AG04450 (cell line): Measurements from ENCODE around the gene WWP2. TPM values are rescaled to one million over a fixed set of nuclear protein-coding genes. Genes with fewer than 3 reads are reported as not detected.
A peak's percentile ranks its signal among the peaks of the same experiment; 100 is the strongest.

Experiments
- CTCF ChIA-PET: fragments of 300-600, 350-600 bp; formaldehyde crosslinking; extraction: SDS; loops from one replicate; lab custom pipeline; 2022; ENCODE audit warnings: antibody characterized with exemption, inconsistent platforms; lab: Charles Lee
- POLR2A ChIA-PET: fragments of 350-600 bp; formaldehyde crosslinking; extraction: SDS; loops from one replicate; lab custom pipeline; 2021; ENCODE audit warnings: antibody characterized with exemption, inconsistent platforms; lab: Yijun Ruan, JAX
- DNase-seq: peaks from one replicate; pipeline ENCODE4 v3.0.0-alpha.2; 2011; ENCODE audit warnings: low read depth, low spot score
- H3K27ac ChIP-seq: one replicate; pipeline ENCODE4 v1.5.1; 2012; ENCODE audit warnings: low read depth, low read length, control low read depth
- H3K27me3 ChIP-seq: one replicate; pipeline ENCODE4 v1.6.0; 2012; ENCODE audit warnings: low read length; ENCODE audit not compliant: control insufficient read depth, insufficient read depth
- H3K4me3 ChIP-seq: 2 replicates; pipeline ENCODE4 v1.5.1; 2011; ENCODE audit warnings: mild to moderate bottlenecking, low read depth, low read length, control low read depth
- H3K9me3 ChIP-seq: 2 replicates; pipeline ENCODE4 v1.5.1; 2012; ENCODE audit warnings: low read length; ENCODE audit not compliant: control insufficient read depth, insufficient read depth
- polyA plus RNA-seq: library from polyadenylated mRNA; depleted of rRNA; stranded (reverse); fragments of >200 nt; gene quantifications from 2 replicates; pipeline ENCODE4 v1.2.3, GENCODE V29; 2011
- TF ChIP-seq, protein P1 (sequence below): IDR thresholded peaks from 2 replicates; pipeline ENCODE4 v1.5.1; 2011; ENCODE audit warnings: low read depth, low read length, control low read depth, inconsistent platforms

Gene WWP2
- polyA plus RNA-seq, 1 experiment = 13.4 TPM

DNA sequence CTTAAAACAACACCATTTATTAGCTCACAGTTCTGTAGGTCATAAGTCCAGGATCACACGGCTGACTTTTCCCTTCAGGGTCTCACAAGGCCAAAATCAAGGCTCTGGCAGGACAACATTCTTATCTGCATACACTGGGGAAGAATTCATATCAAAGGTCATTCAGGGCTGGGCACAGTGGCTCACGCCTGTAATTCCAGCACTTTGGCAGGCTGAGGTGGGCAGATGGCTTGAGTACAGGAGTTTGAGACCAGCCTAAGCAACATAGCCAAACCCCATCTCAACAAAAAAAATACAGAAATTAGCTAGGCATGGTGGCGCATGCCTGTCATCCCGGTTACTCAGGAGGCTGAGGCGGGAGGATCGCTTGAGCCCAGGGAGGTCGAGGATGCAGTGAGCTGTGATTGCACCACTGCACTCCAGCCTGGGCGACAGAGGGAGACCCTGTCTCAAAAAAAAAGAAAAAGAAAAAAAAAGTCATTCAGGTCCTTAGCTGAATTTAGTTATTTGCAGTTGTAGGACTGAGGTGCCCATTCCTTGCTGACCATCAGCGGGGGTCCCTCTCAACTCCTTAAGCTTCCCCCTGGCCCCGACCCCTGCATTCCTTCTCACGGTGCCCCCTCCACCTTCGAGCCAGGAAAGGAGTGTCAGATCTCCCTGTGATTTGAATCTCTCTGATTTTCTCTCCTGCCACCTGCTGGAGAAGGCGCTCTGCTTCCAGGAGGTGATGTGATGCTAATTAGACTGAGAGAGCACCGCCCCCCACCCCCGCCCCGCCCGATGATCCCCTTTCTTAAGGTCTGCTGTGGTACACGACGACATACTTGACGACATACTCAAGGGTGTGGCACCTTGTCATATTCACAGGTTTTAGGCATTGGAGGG lies 97.2 kb downstream of the WWP2 start:
- no peak overlapping the region for H3K27ac ChIP-seq
- H3K9me3 ChIP-seq = no peaks in the 10 kb centered on the region
- H3K4me3 ChIP-seq = no peak overlapping the region
- POLR2A ChIA-PET = interaction anchor here (0.7 kb wide), 1 partner anchor 11 kb away, joined by 5 read pairs; no protein-coding TSS in a partner anchor
- CTCF ChIA-PET = interaction anchor here (2.2 kb wide), 1 partner anchor 42 kb away, joined by 4 read pairs; no protein-coding TSS in a partner anchor
- TF ChIP-seq, protein P1, sequence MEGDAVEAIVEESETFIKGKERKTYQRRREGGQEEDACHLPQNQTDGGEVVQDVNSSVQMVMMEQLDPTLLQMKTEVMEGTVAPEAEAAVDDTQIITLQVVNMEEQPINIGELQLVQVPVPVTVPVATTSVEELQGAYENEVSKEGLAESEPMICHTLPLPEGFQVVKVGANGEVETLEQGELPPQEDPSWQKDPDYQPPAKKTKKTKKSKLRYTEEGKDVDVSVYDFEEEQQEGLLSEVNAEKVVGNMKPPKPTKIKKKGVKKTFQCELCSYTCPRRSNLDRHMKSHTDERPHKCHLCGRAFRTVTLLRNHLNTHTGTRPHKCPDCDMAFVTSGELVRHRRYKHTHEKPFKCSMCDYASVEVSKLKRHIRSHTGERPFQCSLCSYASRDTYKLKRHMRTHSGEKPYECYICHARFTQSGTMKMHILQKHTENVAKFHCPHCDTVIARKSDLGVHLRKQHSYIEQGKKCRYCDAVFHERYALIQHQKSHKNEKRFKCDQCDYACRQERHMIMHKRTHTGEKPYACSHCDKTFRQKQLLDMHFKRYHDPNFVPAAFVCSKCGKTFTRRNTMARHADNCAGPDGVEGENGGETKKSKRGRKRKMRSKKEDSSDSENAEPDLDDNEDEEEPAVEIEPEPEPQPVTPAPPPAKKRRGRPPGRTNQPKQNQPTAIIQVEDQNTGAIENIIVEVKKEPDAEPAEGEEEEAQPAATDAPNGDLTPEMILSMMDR = peak; percentile 10; the same call in 1 of the 2 replicates
- no peaks in the 10 kb centered on the region for H3K27me3 ChIP-seq
- DNase-seq = no peak

DNA sequence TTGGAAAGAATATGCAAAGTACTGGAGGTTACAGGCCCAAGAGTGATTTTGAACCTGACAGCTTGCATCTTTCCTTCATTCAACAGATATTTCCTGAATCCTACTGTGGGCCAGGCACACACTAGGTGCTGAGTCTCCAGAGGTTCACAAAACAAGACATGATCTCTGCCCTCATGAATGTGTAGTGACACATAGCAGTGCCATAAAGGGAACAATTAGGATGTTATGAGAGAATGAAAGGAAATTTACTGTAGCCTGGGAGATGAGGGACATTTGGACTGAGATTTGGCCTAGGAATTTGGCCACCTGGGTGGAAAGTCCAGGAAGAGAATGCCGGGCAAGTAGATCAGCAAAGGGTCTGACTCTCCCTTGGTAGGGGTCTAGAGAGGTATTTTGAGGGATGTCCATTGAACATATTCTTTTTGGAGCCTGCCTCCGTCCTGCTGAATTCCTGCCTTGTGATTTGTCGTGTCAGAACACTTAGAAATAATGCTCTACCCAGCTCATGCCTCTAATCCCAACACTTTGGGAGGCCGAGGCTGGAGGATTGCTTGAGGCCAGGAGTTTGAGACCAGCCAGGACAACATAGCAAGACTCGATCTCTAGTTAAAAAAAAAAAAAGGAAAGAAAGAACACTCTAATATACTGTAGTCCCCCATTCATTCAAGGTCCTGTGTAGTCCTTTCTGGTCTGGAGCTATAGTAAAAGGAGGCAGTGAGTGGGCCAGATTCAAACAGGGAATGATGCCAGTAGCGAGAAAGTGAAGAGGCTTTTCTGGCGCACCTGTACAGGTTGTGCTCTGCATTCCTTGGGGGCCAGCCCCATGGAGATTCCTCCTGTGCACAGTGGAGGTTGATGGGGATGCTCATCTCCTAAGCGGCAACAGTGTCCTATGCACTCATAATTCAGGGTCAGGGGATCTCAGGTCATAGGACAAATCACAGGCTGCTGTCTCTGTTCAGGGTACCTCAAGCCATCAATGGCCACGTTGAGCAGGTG lies 98.4 kb downstream of the WWP2 start:
- TF ChIP-seq, protein P1 = no peak
- ChIA-PET CTCF (interaction anchor here (0.7 to 2.2 kb wide), 3 partner anchors 13 to 41 kb away, joined by 3 to 4 read pairs (median 3); no protein-coding TSS in a partner anchor), POLR2A (no interaction called here)
- Histone ChIP-seq H3K9me3 (no peaks in the 10 kb centered on the region), H3K4me3 (no peak overlapping the region), H3K27ac (no peak overlapping the region), H3K27me3 (no peaks in the 10 kb centered on the region)
- DNase-seq = no peak

DNA sequence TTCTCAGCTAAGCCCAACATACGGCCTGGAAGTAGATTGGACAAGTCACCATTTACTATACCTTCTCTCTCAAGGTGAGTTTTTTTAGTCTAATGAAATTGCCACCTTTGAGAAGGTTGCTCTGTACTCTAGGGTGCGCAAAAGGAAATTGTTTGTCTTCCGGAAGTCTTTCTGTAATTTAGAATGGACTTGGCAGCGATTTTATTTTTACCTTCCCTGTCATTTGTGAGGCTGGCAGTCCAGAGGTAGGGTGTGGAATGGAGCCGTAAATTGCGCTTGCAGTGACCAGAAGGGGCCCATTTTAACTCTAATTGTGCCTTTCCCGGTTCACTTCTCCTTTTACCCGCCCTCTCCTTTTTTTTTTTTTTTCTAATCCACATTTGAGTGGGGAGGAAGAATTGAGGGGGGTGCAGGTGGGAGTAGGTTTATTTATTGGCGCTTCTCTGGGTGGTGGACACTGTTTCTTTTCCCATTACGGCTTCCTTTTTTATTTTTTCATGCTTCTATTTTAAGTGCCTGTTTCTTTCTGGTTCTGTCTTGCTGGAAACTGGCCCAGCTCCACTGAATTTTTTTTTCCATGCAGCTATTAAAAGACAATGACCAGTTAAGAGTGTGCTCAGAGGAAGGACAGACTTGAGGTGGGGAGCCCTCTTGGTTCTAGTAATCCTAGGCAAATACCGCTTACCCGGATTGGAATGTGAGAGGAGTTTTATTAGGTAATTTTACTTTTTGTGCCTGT lies 99.3 kb downstream of the WWP2 start:
- Histone ChIP-seq H3K27me3 (no peaks in the 10 kb centered on the region), H3K9me3 (no peaks in the 10 kb centered on the region), H3K27ac (no peak overlapping the region), H3K4me3 (no peak overlapping the region)
- POLR2A ChIA-PET = no interaction called here
- TF ChIP-seq, protein P1 = no peak
- CTCF ChIA-PET = interaction anchor here (0.7 to 2.2 kb wide), 3 partner anchors 13 to 40 kb away, joined by 3 to 4 read pairs (median 3); no protein-coding TSS in a partner anchor
- DNase-seq = peak; percentile 24

DNA sequence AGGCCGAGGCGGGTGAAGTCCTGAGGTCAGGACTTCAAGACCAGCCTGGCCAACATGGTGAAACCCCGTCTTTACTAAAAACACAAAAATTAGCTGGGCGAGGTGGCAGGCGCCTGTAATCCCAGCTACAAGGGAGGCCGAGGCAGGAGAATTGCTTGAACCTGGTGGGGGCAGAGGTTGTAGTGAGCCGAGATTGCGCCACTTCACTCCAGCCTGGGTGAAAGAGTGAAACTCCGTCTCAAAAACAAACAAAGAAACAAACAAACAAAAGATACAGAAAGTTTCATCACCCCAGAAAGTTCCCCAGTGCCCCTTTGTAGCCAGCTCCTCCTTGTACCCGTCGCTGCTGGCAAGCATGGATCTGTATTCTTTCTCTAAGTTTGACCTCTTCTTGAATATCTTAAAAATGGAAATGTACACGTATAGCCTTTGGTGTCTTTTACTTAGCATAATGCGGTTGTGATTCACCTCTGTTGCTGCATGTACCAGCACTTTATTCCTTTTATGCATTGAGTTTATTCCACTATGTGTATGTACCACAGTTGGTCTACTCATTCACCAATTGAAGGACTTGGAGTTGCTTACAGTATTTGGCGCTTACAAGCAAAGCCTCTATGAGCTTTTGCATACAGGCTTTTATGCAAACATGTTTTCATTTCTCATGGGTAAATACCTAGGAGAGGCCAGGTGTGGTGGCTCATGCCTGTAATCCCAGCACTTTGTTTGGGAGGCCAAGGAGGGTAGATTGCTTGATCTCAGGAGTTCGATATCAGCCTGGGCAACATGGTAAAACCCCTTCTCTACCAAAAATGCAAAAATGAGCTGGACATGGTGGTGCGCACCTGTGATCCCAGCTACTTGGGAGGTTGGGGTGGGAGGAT lies 101.5 kb downstream of the WWP2 start:
- POLR2A ChIA-PET = interaction anchor here (0.6 kb wide), 1 partner anchor 81 kb away, joined by 3 read pairs; no protein-coding TSS in a partner anchor

More for the DNA sequence above, 101.5 kb downstream of the WWP2 start:
- no peak overlapping the region for H3K27ac ChIP-seq
- no peaks in the 10 kb centered on the region for H3K27me3 ChIP-seq
- DNase-seq = no peak
- TF ChIP-seq, protein P1 = no peak
- CTCF ChIA-PET = interaction anchor here (0.6 kb wide), 1 partner anchor 73 kb away, joined by 5 read pairs; no protein-coding TSS in a partner anchor
- no peaks in the 10 kb centered on the region for H3K9me3 ChIP-seq
- H3K4me3 ChIP-seq = no peak overlapping the region
